GM23338 (cell line): ENCODE results near the gene HJURP. TPM values are rescaled to one million over a fixed set of nuclear protein-coding genes. Genes with fewer than 3 reads are reported as not detected.
A peak's percentile ranks its signal among the peaks of the same experiment; 100 is the strongest.

Source experiments
- ATAC-seq: fragments of 200-7000 bp; cut with Tn5 transposase; 3 replicates; pipeline ENCODE4 v1.9.1; 2020
- DNase-seq: peaks from one replicate; pipeline ENCODE4 v3.0.0-alpha.2; 2015; ENCODE audit warnings: low spot score
- H2AFZ ChIP-seq: fragments of 200-600 bp; sonication (generic); 2 replicates; pipeline ENCODE4 v1.8.0; 2016; ENCODE audit warnings: antibody characterized with exemption, mild to moderate bottlenecking, moderate library complexity
- H3F3A ChIP-seq: fragments of 200-600 bp; sonication (generic); replicated peaks from 2 replicates; pipeline ENCODE4 v1.8.0; 2017; ENCODE audit warnings: antibody characterized with exemption, mixed run types, low read depth
- H3K27ac ChIP-seq: fragments of 200-600 bp; sonication (generic); 2 replicates; pipeline ENCODE4 v1.6.1; 2016; ENCODE audit warnings: low read depth
- H3K27me3 ChIP-seq: fragments of 200-600 bp; sonication (generic); 2 replicates; pipeline ENCODE4 v1.8.0; 2016; ENCODE audit warnings: mild to moderate bottlenecking, mixed run types, moderate library complexity; ENCODE audit not compliant: insufficient read depth
- H3K36me3 ChIP-seq: fragments of 200-600 bp; sonication (generic); 2 replicates; pipeline ENCODE4 v1.8.0; 2016; ENCODE audit warnings: mild to moderate bottlenecking; ENCODE audit not compliant: insufficient read depth
- H3K4me1 ChIP-seq: fragments of 200-600 bp; sonication (generic); 2 replicates; pipeline ENCODE4 v1.8.0; 2016; ENCODE audit warnings: mild to moderate bottlenecking, moderate library complexity; ENCODE audit not compliant: insufficient read depth
- H3K4me2 ChIP-seq: fragments of 200-600 bp; sonication (generic); 2 replicates; pipeline ENCODE4 v1.7.1; 2017; ENCODE audit warnings: mixed run types
- H3K4me3 ChIP-seq: fragments of 200-600 bp; sonication (generic); 2 replicates; pipeline ENCODE4 v1.6.1; 2016; ENCODE audit warnings: mixed run types
- H3K79me2 ChIP-seq: fragments of 200-600 bp; sonication (generic); replicated peaks from 2 replicates; pipeline ENCODE4 v1.8.0; 2017; ENCODE audit warnings: mild to moderate bottlenecking; ENCODE audit not compliant: insufficient read depth
- H3K9me2 ChIP-seq: fragments of 200-600 bp; sonication (generic); 2 replicates; pipeline ENCODE4 v1.8.0; 2017; ENCODE audit not compliant: insufficient read depth
- H4K20me1 ChIP-seq: fragments of 200-600 bp; sonication (generic); replicated peaks from 2 replicates; pipeline ENCODE4 v1.8.0; 2017; ENCODE audit warnings: mild to moderate bottlenecking; ENCODE audit not compliant: insufficient read depth
- H3K27ac Mint-ChIP-seq: 2 replicates; pipeline ENCODE4 v1.8.0; 2020; ENCODE audit warnings: inconsistent platforms, mild to moderate bottlenecking, moderate library complexity, mixed read lengths
- H3K27me3 Mint-ChIP-seq: 3 replicates; pipeline ENCODE4 v1.8.0; 2022; ENCODE audit warnings: low read depth, mild to moderate bottlenecking, moderate library complexity, mixed read lengths, inconsistent platforms; ENCODE audit not compliant: insufficient read depth, poor library complexity
- H3K36me3 Mint-ChIP-seq: 3 replicates; pipeline ENCODE4 v1.8.0; 2021; ENCODE audit warnings: low read depth, mild to moderate bottlenecking, inconsistent platforms, moderate library complexity, mixed read lengths
- H3K4me1 Mint-ChIP-seq: 3 replicates; pipeline ENCODE4 v1.8.0; 2020; ENCODE audit warnings: mild to moderate bottlenecking, inconsistent platforms, mixed read lengths
- H3K4me3 Mint-ChIP-seq: 3 replicates; pipeline ENCODE4 v1.8.0; 2021; ENCODE audit warnings: moderate library complexity, mild to moderate bottlenecking, inconsistent platforms, mixed read lengths
- H3K9me3 Mint-ChIP-seq: 3 replicates; pipeline ENCODE4 v1.8.0; 2020; ENCODE audit warnings: moderate library complexity, mild to moderate bottlenecking, inconsistent platforms, mixed read lengths
- CREB1 ChIP-seq: fragments of 250-450 bp; sonication (Bioruptor Pico); IDR thresholded peaks from 2 replicates; pipeline ENCODE4 v1.5.0; 2020; ENCODE audit warnings: low read depth, mild to moderate bottlenecking, moderate library complexity
- CTCF ChIP-seq, 2 experiments: fragments of 200-600 bp in 1 of 2; sonication (generic) in 1 of 2; conservative IDR thresholded peaks; 2 replicates each; pipeline versions ENCODE4 v1.5.1 to v1.6.1; 2016 to 2017; ENCODE audit warnings: antibody characterized with exemption in 2 of 2, low read depth in 2 of 2, mild to moderate bottlenecking in 2 of 2, moderate library complexity in 1 of 2
- EZH2 ChIP-seq: fragments of 200-600 bp; sonication (generic); IDR thresholded peaks from one replicate; pipeline ENCODE4 v1.8.0; 2017; ENCODE audit warnings: antibody characterized with exemption, mild to moderate bottlenecking, low read depth; ENCODE audit not compliant: unreplicated experiment
- EZH2phosphoT487 ChIP-seq: fragments of 200-600 bp; sonication (generic); IDR thresholded peaks from one replicate; pipeline ENCODE4 v1.8.1; 2018; ENCODE audit warnings: antibody characterized with exemption; ENCODE audit not compliant: unreplicated experiment
- JUNB ChIP-seq: IDR thresholded peaks from one replicate; pipeline ENCODE4 v1.6.1; 2016; ENCODE audit warnings: antibody characterized with exemption; ENCODE audit not compliant: unreplicated experiment
- NANOG ChIP-seq: IDR thresholded peaks from 2 replicates; pipeline ENCODE4 v1.6.1; 2016; ENCODE audit warnings: antibody characterized with exemption, borderline replicate concordance
- POLR2AphosphoS5 ChIP-seq: IDR thresholded peaks from 2 replicates; pipeline ENCODE4 v1.6.1; 2016; ENCODE audit warnings: antibody characterized with exemption, low read depth
- STAT1 ChIP-seq: IDR thresholded peaks from one replicate; pipeline ENCODE4 v1.6.1; 2016; ENCODE audit warnings: antibody characterized with exemption; ENCODE audit not compliant: unreplicated experiment
- ZNF114 ChIP-seq: fragments of 250-450 bp; sonication (Bioruptor Pico); IDR thresholded peaks from 2 replicates; pipeline ENCODE4 v1.5.0; 2020; ENCODE audit warnings: mild to moderate bottlenecking, moderate library complexity
- ZNF331 ChIP-seq: fragments of 250-450 bp; sonication (Bioruptor Pico); IDR thresholded peaks from 2 replicates; pipeline ENCODE4 v1.5.0; 2020; ENCODE audit warnings: low read depth, mild to moderate bottlenecking, moderate library complexity
- polyA plus RNA-seq: library from polyadenylated mRNA; unstranded; fragments of >200 nt; fragmentation: Nextera tagmentation; extraction: Ambion mirVana; gene quantifications from 2 replicates; pipeline ENCODE4 v1.2.1, GENCODE V29; 2016
- total RNA-seq: library from RNA; depleted of rRNA; stranded (reverse); fragments of >200 nt; shearing (Covaris generic); gene quantifications from 2 replicates; pipeline ENCODE4 v1.2.3, GENCODE V29; 2014

The HJURP gene
- total and polyA plus RNA-seq, 2 experiments from 2014 or later, result 42.9 to 49.2 TPM

- no peak overlapping the region for H2AFZ ChIP-seq
- no peak overlapping the region for H3K4me2 ChIP-seq
- H4K20me1 ChIP-seq, result peaks cover 2% of the 10 kb centered on the region
- no peak overlapping the region for H3K4me3 ChIP-seq
- H3K36me3 ChIP-seq, result 0 out of 2 replicates have a peak, but pooled peaks cover 6% of the 10 kb centered on the region
- DNase-seq, result no peak
- H3K4me1 ChIP-seq, result no peaks in the 10 kb centered on the region
- no peaks in the 10 kb centered on the region for H3K79me2 ChIP-seq
- Mint-ChIP-seq H3K27me3 (peaks cover 1% of the 10 kb centered on the region), H3K4me3 (no peak overlapping the region), H3K9me3 (peaks cover 3% of the 10 kb centered on the region; the same call in 1 of the 3 replicates), H3K27ac (no peak overlapping the region), H3K36me3 (peaks cover 13% of the 10 kb centered on the region), H3K4me1 (peaks cover 3% of the 10 kb centered on the region; the same call in 2 of the 3 replicates)
- ATAC-seq, result no peak
- TF ChIP-seq EZH2 (no peak), NANOG (no peak), ZNF331 (CRISPR knock-in tag) (no peak), EZH2phosphoT487 (no peak)
- H3K27me3 ChIP-seq, result no peaks in the 10 kb centered on the region
- no peak overlapping the region for H3K27ac ChIP-seq
- no peaks in the 10 kb centered on the region; the same call in 1 of the 2 replicates for H3F3A ChIP-seq
- H3K9me2 ChIP-seq, result no peaks in the 10 kb centered on the region
Measured at GRCh38 chr2:233830111-233830802, 24.1 kb downstream of the HJURP start.

- H3K9me3 Mint-ChIP-seq, result peaks cover 3% of the 10 kb centered on the region; the same call in 1 of the 3 replicates
- no peak for DNase-seq
- no peaks in the 10 kb centered on the region for H3K9me2 ChIP-seq
- H3K27me3 ChIP-seq, result no peaks in the 10 kb centered on the region
- H3K27ac ChIP-seq, result no peak overlapping the region
- no peak overlapping the region; the same call in 1 of the 2 replicates for H2AFZ ChIP-seq
- no peaks in the 10 kb centered on the region for H3K36me3 ChIP-seq
- peaks cover 1% of the 10 kb centered on the region for H3K27me3 Mint-ChIP-seq
- ATAC-seq, result no peak
- H3K36me3 Mint-ChIP-seq, result peaks cover 5% of the 10 kb centered on the region; the same call in 2 of the 3 replicates
- peaks cover 4% of the 10 kb centered on the region; the same call in 2 of the 3 replicates for H3K4me1 Mint-ChIP-seq
- no peak overlapping the region for H3K4me2 ChIP-seq
- H3F3A ChIP-seq, result no peaks in the 10 kb centered on the region; the same call in 1 of the 2 replicates
- no peaks in the 10 kb centered on the region; the same call in 1 of the 2 replicates for H4K20me1 ChIP-seq
- H3K79me2 ChIP-seq, result no peaks in the 10 kb centered on the region
- no peak for TF ChIP-seq CREB1 (CRISPR knock-in tag)
- TF ChIP-seq POLR2AphosphoS5, result no peak
- no peak for TF ChIP-seq EZH2phosphoT487
- H3K4me3 Mint-ChIP-seq, result no peak overlapping the region
- H3K4me3 ChIP-seq, result no peak overlapping the region
- H3K4me1 ChIP-seq, result no peaks in the 10 kb centered on the region
- no peak overlapping the region for H3K27ac Mint-ChIP-seq
Measured at GRCh38 chr2:233829193-233830110, 24.9 kb downstream of the HJURP start.

- Mint-ChIP-seq H3K36me3 (no peaks in the 10 kb centered on the region), H3K27ac (no peak overlapping the region), H3K4me3 (no peak overlapping the region), H3K27me3 (peaks cover 1% of the 10 kb centered on the region), H3K4me1 (peaks cover 6% of the 10 kb centered on the region; the same call in 2 of the 3 replicates), H3K9me3 (peaks cover 3% of the 10 kb centered on the region; the same call in 1 of the 3 replicates)
- Histone ChIP-seq H3K27me3 (no peaks in the 10 kb centered on the region), H3K9me2 (no peaks in the 10 kb centered on the region), H3K4me1 (no peaks in the 10 kb centered on the region), H3F3A (no peaks in the 10 kb centered on the region; the same call in 1 of the 2 replicates), H3K27ac (no peak overlapping the region), H4K20me1 (no peaks in the 10 kb centered on the region), H3K4me3 (no peak overlapping the region), H3K36me3 (no peaks in the 10 kb centered on the region), H2AFZ (peak overlapping the region; percentile 72), H3K4me2 (no peak overlapping the region), H3K79me2 (no peaks in the 10 kb centered on the region)
- TF ChIP-seq POLR2AphosphoS5 (no peak), ZNF114 (CRISPR knock-in tag) (no peak), STAT1 (no peak), ZNF331 (CRISPR knock-in tag) (no peak), NANOG (no peak), CTCF (conservative IDR thresholded peaks at IDR 0.05; ENCODE audit: low read depth in 2 of 2) (no peak), EZH2 (no peak), JUNB (no peak)
- ATAC-seq, result peak; percentile 9; the same call in 2 of the 3 replicates
- DNase-seq, result no peak
Measured at GRCh38 chr2:233828546-233829192, 25.7 kb downstream of the HJURP start.
